GM23338 (cell line): Measurements from ENCODE around the gene SMG6. TPM values are rescaled to one million over a fixed set of nuclear protein-coding genes. Genes with fewer than 3 reads are reported as not detected.

Experiments used
- ATAC-seq: fragments of 200-7000 bp; cut with Tn5 transposase; 3 replicates; pipeline ENCODE4 v1.9.1; 2020
- DNase-seq: peaks from one replicate; pipeline ENCODE4 v3.0.0-alpha.2; 2015; ENCODE audit warnings: low spot score
- H2AFZ ChIP-seq: fragments of 200-600 bp; sonication (generic); 2 replicates; pipeline ENCODE4 v1.8.0; 2016; ENCODE audit warnings: antibody characterized with exemption, mild to moderate bottlenecking, moderate library complexity
- H3F3A ChIP-seq: fragments of 200-600 bp; sonication (generic); replicated peaks from 2 replicates; pipeline ENCODE4 v1.8.0; 2017; ENCODE audit warnings: antibody characterized with exemption, mixed run types, low read depth
- H3K27ac ChIP-seq: fragments of 200-600 bp; sonication (generic); 2 replicates; pipeline ENCODE4 v1.6.1; 2016; ENCODE audit warnings: low read depth
- H3K27me3 ChIP-seq: fragments of 200-600 bp; sonication (generic); 2 replicates; pipeline ENCODE4 v1.8.0; 2016; ENCODE audit warnings: mild to moderate bottlenecking, mixed run types, moderate library complexity; ENCODE audit not compliant: insufficient read depth
- H3K36me3 ChIP-seq: fragments of 200-600 bp; sonication (generic); 2 replicates; pipeline ENCODE4 v1.8.0; 2016; ENCODE audit warnings: mild to moderate bottlenecking; ENCODE audit not compliant: insufficient read depth
- H3K4me1 ChIP-seq: fragments of 200-600 bp; sonication (generic); 2 replicates; pipeline ENCODE4 v1.8.0; 2016; ENCODE audit warnings: mild to moderate bottlenecking, moderate library complexity; ENCODE audit not compliant: insufficient read depth
- H3K4me2 ChIP-seq: fragments of 200-600 bp; sonication (generic); 2 replicates; pipeline ENCODE4 v1.7.1; 2017; ENCODE audit warnings: mixed run types
- H3K4me3 ChIP-seq: fragments of 200-600 bp; sonication (generic); 2 replicates; pipeline ENCODE4 v1.6.1; 2016; ENCODE audit warnings: mixed run types
- H3K79me2 ChIP-seq: fragments of 200-600 bp; sonication (generic); replicated peaks from 2 replicates; pipeline ENCODE4 v1.8.0; 2017; ENCODE audit warnings: mild to moderate bottlenecking; ENCODE audit not compliant: insufficient read depth
- H3K9me2 ChIP-seq: fragments of 200-600 bp; sonication (generic); 2 replicates; pipeline ENCODE4 v1.8.0; 2017; ENCODE audit not compliant: insufficient read depth
- H4K20me1 ChIP-seq: fragments of 200-600 bp; sonication (generic); replicated peaks from 2 replicates; pipeline ENCODE4 v1.8.0; 2017; ENCODE audit warnings: mild to moderate bottlenecking; ENCODE audit not compliant: insufficient read depth
- H3K27ac Mint-ChIP-seq: 2 replicates; pipeline ENCODE4 v1.8.0; 2020; ENCODE audit warnings: inconsistent platforms, mild to moderate bottlenecking, moderate library complexity, mixed read lengths
- H3K27me3 Mint-ChIP-seq: 3 replicates; pipeline ENCODE4 v1.8.0; 2022; ENCODE audit warnings: low read depth, mild to moderate bottlenecking, moderate library complexity, mixed read lengths, inconsistent platforms; ENCODE audit not compliant: insufficient read depth, poor library complexity
- H3K36me3 Mint-ChIP-seq: 3 replicates; pipeline ENCODE4 v1.8.0; 2021; ENCODE audit warnings: low read depth, mild to moderate bottlenecking, inconsistent platforms, moderate library complexity, mixed read lengths
- H3K4me1 Mint-ChIP-seq: 3 replicates; pipeline ENCODE4 v1.8.0; 2020; ENCODE audit warnings: mild to moderate bottlenecking, inconsistent platforms, mixed read lengths
- H3K4me3 Mint-ChIP-seq: 3 replicates; pipeline ENCODE4 v1.8.0; 2021; ENCODE audit warnings: moderate library complexity, mild to moderate bottlenecking, inconsistent platforms, mixed read lengths
- H3K9me3 Mint-ChIP-seq: 3 replicates; pipeline ENCODE4 v1.8.0; 2020; ENCODE audit warnings: moderate library complexity, mild to moderate bottlenecking, inconsistent platforms, mixed read lengths
- EZH2 ChIP-seq: fragments of 200-600 bp; sonication (generic); IDR thresholded peaks from one replicate; pipeline ENCODE4 v1.8.0; 2017; ENCODE audit warnings: antibody characterized with exemption, mild to moderate bottlenecking, low read depth; ENCODE audit not compliant: unreplicated experiment
- EZH2phosphoT487 ChIP-seq: fragments of 200-600 bp; sonication (generic); IDR thresholded peaks from one replicate; pipeline ENCODE4 v1.8.1; 2018; ENCODE audit warnings: antibody characterized with exemption; ENCODE audit not compliant: unreplicated experiment
- JUNB ChIP-seq: IDR thresholded peaks from one replicate; pipeline ENCODE4 v1.6.1; 2016; ENCODE audit warnings: antibody characterized with exemption; ENCODE audit not compliant: unreplicated experiment
- NANOG ChIP-seq: IDR thresholded peaks from 2 replicates; pipeline ENCODE4 v1.6.1; 2016; ENCODE audit warnings: antibody characterized with exemption, borderline replicate concordance
- ZNF114 ChIP-seq: fragments of 250-450 bp; sonication (Bioruptor Pico); IDR thresholded peaks from 2 replicates; pipeline ENCODE4 v1.5.0; 2020; ENCODE audit warnings: mild to moderate bottlenecking, moderate library complexity
- ZNF331 ChIP-seq: fragments of 250-450 bp; sonication (Bioruptor Pico); IDR thresholded peaks from 2 replicates; pipeline ENCODE4 v1.5.0; 2020; ENCODE audit warnings: low read depth, mild to moderate bottlenecking, moderate library complexity
- polyA plus RNA-seq: library from polyadenylated mRNA; unstranded; fragments of >200 nt; fragmentation: Nextera tagmentation; extraction: Ambion mirVana; gene quantifications from 2 replicates; pipeline ENCODE4 v1.2.1, GENCODE V29; 2016
- total RNA-seq: library from RNA; depleted of rRNA; stranded (reverse); fragments of >200 nt; shearing (Covaris generic); gene quantifications from 2 replicates; pipeline ENCODE4 v1.2.3, GENCODE V29; 2014
- TF ChIP-seq, protein P1 (sequence below): IDR thresholded peaks from 2 replicates; pipeline ENCODE4 v1.6.1; 2016; ENCODE audit warnings: antibody characterized with exemption
- TF ChIP-seq, protein P2 (sequence below): fragments of 250-450 bp; sonication (Bioruptor Pico); IDR thresholded peaks from 2 replicates; pipeline ENCODE4 v1.5.0; 2020; ENCODE audit warnings: mild to moderate bottlenecking, moderate library complexity
- TF ChIP-seq, protein P3 (sequence below): IDR thresholded peaks from one replicate; pipeline ENCODE4 v1.6.1; 2018; ENCODE audit warnings: antibody characterized with exemption; ENCODE audit not compliant: unreplicated experiment

SMG6 gene
- total and polyA plus RNA-seq, 2 experiments from 2014 or later: 10.4 to 43.1 TPM

DNA sequence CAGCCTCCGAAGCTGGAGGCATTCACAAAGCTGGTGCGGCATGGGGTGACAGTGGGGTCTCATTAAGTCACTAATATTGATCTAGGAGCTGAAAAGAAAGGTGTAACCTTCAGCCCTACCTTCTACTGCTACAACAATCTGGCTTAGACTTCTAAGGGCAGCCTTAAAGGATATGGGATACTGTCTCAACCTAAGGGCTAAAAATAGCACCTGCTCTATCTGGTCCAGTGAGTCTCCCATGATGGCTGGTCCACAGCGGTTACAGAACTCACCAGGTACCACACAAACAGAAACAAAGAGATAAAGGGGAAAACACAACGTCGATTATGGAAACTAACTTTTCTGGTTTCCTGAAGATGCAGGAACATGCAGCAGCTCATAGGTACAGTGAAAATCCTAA lies 115.8 kb downstream of the SMG6 start:
- Histone ChIP-seq H3K79me2 (no peaks in the 10 kb centered on the region), H4K20me1 (no peaks in the 10 kb centered on the region; the same call in 1 of the 2 replicates), H3F3A (no peaks in the 10 kb centered on the region), H3K27me3 (no peaks in the 10 kb centered on the region), H3K27ac (no peak overlapping the region), H3K4me3 (no peak overlapping the region), H3K36me3 (no peaks in the 10 kb centered on the region), H2AFZ (no peak overlapping the region), H3K4me2 (no peak overlapping the region), H3K9me2 (no peaks in the 10 kb centered on the region), H3K4me1 (peaks cover 10% of the 10 kb centered on the region)
- TF ChIP-seq EZH2 (no peak), ZNF114 (CRISPR knock-in tag) (no peak), NANOG (no peak), JUNB (no peak), ZNF331 (CRISPR knock-in tag) (no peak), EZH2phosphoT487 (no peak)
- TF ChIP-seq, protein P1, sequence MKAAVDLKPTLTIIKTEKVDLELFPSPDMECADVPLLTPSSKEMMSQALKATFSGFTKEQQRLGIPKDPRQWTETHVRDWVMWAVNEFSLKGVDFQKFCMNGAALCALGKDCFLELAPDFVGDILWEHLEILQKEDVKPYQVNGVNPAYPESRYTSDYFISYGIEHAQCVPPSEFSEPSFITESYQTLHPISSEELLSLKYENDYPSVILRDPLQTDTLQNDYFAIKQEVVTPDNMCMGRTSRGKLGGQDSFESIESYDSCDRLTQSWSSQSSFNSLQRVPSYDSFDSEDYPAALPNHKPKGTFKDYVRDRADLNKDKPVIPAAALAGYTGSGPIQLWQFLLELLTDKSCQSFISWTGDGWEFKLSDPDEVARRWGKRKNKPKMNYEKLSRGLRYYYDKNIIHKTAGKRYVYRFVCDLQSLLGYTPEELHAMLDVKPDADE: no peak
- TF ChIP-seq, protein P2, sequence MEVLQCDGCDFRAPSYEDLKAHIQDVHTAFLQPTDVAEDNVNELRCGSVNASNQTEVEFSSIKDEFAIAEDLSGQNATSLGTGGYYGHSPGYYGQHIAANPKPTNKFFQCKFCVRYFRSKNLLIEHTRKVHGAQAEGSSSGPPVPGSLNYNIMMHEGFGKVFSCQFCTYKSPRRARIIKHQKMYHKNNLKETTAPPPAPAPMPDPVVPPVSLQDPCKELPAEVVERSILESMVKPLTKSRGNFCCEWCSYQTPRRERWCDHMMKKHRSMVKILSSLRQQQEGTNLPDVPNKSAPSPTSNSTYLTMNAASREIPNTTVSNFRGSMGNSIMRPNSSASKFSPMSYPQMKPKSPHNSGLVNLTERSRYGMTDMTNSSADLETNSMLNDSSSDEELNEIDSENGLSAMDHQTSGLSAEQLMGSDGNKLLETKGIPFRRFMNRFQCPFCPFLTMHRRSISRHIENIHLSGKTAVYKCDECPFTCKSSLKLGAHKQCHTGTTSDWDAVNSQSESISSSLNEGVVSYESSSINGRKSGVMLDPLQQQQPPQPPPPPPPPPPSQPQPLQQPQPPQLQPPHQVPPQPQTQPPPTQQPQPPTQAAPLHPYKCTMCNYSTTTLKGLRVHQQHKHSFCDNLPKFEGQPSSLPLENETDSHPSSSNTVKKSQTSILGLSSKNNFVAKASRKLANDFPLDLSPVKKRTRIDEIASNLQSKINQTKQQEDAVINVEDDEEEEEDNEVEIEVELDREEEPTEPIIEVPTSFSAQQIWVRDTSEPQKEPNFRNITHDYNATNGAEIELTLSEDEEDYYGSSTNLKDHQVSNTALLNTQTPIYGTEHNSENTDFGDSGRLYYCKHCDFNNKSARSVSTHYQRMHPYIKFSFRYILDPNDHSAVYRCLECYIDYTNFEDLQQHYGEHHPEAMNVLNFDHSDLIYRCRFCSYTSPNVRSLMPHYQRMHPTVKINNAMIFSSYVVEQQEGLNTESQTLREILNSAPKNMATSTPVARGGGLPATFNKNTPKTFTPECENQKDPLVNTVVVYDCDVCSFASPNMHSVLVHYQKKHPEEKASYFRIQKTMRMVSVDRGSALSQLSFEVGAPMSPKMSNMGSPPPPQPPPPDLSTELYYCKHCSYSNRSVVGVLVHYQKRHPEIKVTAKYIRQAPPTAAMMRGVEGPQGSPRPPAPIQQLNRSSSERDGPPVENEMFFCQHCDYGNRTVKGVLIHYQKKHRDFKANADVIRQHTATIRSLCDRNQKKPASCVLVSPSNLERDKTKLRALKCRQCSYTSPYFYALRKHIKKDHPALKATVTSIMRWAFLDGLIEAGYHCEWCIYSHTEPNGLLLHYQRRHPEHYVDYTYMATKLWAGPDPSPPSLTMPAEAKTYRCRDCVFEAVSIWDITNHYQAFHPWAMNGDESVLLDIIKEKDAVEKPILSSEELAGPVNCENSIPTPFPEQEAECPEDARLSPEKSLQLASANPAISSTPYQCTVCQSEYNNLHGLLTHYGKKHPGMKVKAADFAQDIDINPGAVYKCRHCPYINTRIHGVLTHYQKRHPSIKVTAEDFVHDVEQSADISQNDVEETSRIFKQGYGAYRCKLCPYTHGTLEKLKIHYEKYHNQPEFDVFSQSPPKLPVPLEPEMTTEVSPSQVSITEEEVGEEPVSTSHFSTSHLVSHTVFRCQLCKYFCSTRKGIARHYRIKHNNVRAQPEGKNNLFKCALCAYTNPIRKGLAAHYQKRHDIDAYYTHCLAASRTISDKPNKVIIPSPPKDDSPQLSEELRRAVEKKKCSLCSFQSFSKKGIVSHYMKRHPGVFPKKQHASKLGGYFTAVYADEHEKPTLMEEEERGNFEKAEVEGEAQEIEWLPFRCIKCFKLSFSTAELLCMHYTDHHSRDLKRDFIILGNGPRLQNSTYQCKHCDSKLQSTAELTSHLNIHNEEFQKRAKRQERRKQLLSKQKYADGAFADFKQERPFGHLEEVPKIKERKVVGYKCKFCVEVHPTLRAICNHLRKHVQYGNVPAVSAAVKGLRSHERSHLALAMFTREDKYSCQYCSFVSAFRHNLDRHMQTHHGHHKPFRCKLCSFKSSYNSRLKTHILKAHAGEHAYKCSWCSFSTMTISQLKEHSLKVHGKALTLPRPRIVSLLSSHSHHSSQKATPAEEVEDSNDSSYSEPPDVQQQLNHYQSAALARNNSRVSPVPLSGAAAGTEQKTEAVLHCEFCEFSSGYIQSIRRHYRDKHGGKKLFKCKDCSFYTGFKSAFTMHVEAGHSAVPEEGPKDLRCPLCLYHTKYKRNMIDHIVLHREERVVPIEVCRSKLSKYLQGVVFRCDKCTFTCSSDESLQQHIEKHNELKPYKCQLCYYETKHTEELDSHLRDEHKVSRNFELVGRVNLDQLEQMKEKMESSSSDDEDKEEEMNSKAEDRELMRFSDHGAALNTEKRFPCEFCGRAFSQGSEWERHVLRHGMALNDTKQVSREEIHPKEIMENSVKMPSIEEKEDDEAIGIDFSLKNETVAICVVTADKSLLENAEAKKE (CRISPR knock-in tag): no peak
- TF ChIP-seq, protein P3, sequence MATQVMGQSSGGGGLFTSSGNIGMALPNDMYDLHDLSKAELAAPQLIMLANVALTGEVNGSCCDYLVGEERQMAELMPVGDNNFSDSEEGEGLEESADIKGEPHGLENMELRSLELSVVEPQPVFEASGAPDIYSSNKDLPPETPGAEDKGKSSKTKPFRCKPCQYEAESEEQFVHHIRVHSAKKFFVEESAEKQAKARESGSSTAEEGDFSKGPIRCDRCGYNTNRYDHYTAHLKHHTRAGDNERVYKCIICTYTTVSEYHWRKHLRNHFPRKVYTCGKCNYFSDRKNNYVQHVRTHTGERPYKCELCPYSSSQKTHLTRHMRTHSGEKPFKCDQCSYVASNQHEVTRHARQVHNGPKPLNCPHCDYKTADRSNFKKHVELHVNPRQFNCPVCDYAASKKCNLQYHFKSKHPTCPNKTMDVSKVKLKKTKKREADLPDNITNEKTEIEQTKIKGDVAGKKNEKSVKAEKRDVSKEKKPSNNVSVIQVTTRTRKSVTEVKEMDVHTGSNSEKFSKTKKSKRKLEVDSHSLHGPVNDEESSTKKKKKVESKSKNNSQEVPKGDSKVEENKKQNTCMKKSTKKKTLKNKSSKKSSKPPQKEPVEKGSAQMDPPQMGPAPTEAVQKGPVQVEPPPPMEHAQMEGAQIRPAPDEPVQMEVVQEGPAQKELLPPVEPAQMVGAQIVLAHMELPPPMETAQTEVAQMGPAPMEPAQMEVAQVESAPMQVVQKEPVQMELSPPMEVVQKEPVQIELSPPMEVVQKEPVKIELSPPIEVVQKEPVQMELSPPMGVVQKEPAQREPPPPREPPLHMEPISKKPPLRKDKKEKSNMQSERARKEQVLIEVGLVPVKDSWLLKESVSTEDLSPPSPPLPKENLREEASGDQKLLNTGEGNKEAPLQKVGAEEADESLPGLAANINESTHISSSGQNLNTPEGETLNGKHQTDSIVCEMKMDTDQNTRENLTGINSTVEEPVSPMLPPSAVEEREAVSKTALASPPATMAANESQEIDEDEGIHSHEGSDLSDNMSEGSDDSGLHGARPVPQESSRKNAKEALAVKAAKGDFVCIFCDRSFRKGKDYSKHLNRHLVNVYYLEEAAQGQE: no peak
- Mint-ChIP-seq H3K27ac (no peak overlapping the region), H3K4me1 (peaks cover 11% of the 10 kb centered on the region), H3K4me3 (no peak overlapping the region), H3K27me3 (peaks cover 1% of the 10 kb centered on the region), H3K9me3 (no peaks in the 10 kb centered on the region), H3K36me3 (peaks cover 3% of the 10 kb centered on the region; the same call in 2 of the 3 replicates)
- no peak for ATAC-seq
- DNase-seq: no peak
